GM21360 (cell line): Measurements from ENCODE around the gene UNC93B1.

ENCODE experiments used
- ATAC-seq: cut with Tn5 transposase; IDR thresholded peaks from one replicate; pipeline ENCODE4 v1.9.1; 2021; ENCODE audit warnings: mild to moderate bottlenecking, moderate library complexity; ENCODE audit not compliant: unreplicated experiment

The UNC93B1 gene

GRCh38 chr11:68024508-68024907 lies 20.6 kb upstream of the UNC93B1 start:
- no peak for ATAC-seq

DNA sequence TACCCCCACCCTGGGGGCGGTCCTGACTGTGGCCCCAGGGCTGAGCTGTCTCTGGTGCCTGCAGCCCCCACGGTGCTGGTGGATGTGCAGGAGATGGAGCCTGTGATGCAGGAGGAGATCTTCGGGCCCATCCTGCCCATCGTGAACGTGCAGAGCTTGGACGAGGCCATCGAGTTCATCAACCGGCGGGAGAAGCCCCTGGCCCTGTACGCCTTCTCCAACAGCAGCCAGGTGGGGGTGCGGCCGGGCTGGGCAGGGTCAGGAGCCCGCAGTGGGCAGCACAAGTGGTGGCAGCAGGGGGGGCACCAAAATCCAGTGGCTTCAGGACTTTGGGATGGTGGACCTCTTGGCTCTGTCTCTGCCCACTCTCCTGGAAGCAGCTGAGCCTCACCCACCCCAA lies 18.6 kb upstream of the UNC93B1 start:
- no peak for ATAC-seq

- no peak for ATAC-seq
Measured at GRCh38 chr11:68021167-68021787, 17.4 kb upstream of the UNC93B1 start.

GRCh38 chr11:68020575-68020974 lies 16.7 kb upstream of the UNC93B1 start:
- no peak for ATAC-seq

DNA sequence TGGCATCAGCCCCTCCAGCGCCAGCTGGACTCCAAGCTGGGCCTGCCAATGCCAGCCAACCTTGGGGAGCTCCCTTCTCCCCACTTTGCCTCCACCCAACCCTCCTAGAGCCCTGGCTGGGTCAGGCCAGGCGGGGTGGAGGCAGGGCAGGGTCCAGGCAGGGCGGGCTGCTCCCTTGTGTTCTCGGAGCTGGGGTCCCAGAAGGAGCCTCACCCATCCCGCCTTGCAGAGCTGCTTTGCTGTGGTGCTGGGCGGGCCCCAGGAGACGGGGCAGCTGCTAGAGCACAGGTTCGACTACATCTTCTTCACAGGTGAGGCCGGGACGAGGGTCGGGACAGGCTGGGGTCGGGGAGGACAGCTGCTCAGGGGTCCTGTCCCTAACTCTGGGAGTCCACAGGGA lies 15.6 kb upstream of the UNC93B1 start:
- no peak for ATAC-seq

- no peak for ATAC-seq
Measured at GRCh38 chr11:68018730-68019190, 14.9 kb upstream of the UNC93B1 start.

- no peak for ATAC-seq
Measured at GRCh38 chr11:68017980-68018729, 14.3 kb upstream of the UNC93B1 start.

DNA sequence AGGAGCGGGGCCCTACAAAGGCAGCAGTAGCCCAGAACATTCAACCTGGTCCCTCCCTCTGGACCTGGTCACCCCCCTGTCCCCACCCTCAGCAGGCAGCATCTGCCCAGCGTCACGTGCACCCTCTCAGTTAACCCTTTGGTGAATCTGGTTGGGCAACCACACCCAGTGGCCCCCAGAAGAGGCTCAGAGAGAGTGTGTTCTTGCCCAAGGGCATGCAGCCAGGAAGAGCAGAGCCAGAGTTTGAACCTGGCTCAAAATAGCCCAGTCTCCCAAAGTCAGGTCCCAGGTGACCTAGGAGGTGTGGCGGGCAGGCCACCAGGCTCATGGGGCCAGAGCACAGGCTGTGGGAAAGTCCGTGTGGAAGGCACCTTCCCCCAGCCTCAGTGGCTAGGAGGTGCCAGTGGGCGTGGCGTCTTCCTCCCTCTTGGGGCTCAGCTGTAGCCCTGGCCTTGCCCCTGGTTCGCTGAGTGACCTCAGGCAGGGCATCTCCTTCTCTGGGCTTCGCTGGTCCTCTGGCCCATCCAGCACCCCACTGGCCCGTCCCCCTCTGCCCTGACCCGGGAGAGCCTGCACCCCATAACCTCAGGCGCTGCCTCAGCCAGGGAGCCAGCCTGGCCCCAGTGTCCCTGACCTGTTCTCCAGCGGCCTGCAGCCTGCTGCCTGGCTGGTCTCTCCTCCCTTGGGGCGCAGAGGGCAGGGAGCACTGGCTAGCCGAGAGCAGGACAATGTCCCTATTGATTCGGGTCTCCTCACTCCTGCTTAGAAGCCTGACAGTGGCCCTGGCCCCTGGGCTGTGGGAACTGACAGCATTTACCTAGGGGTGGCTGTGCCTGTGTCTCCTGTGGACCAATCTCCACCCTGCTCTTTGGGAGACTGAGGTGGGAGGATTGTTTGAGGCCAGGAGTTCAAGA lies 13.3 kb upstream of the UNC93B1 start:
- ATAC-seq, result no peak

GRCh38 chr11:68016161-68016903 lies 12.4 kb upstream of the UNC93B1 start:
- ATAC-seq, result no peak

- no peak for ATAC-seq
Measured at GRCh38 chr11:68015467-68015866, 11.6 kb upstream of the UNC93B1 start.

GRCh38 chr11:68014947-68015447 lies 11.1 kb upstream of the UNC93B1 start:
- ATAC-seq, result no peak

GRCh38 chr11:68014157-68014946 lies 10.5 kb upstream of the UNC93B1 start:
- ATAC-seq, result no peak

DNA sequence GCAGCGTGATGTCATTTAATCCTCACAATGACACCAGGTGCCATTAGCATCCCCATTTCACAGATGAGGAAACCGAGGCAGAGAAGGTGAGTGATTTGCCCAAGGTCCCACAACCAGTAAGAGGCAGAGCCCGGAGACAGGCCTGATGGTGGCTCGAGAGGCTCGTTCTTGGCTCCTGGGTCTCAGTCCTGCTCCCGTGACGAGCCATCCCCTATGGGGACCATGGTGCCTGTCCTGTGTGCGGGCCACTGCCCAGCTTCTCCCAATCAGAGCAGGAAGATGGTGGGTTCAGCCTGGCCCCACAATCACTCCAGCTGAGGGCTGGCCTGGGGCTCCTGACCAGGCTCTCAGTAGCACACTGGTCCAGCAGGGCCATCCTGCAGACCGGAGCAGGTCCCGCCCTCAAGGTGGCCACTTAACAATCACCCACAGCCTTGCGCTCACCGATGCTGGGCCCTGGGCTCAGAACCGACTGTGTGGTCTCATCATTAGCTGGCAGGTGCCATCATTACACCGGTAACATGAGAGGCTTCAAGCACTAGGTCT lies 9.8 kb upstream of the UNC93B1 start:
- ATAC-seq, result no peak

GRCh38 chr11:68012843-68013610 lies 9.1 kb upstream of the UNC93B1 start:
- ATAC-seq, result no peak

- ATAC-seq, result no peak
Measured at GRCh38 chr11:68012044-68012842, 8.3 kb upstream of the UNC93B1 start.

GRCh38 chr11:68011051-68011943 lies 7.4 kb upstream of the UNC93B1 start:
- ATAC-seq, result no peak
